Vagina (tissue), 2 donors: ENCODE results near the gene UGT2B28.
"Not testable (repeated sequence)": the region's sequence is repeated elsewhere in the genome, so short reads cannot be mapped to it uniquely, and the experiment has no call there.

Experiments used
- CTCF ChIP-seq, 3 experiments: fragments of 450-650 bp in 2 of 3; fragments of 200-600 bp in 1 of 3; sonication (generic) in 1 of 3; IDR thresholded peaks; one replicate each; pipeline ENCODE4 v1.5.1; 2017 to 2019; ENCODE audit warnings: antibody characterized with exemption in 3 of 3, mild to moderate bottlenecking in 2 of 3, moderate library complexity in 2 of 3
- POLR2A ChIP-seq, 2 donors: fragments of 450-650 bp; IDR thresholded peaks; one replicate each; pipeline ENCODE4 v1.6.1; 2017; ENCODE audit warnings: antibody characterized with exemption in 2 of 2, mild to moderate bottlenecking in 2 of 2, moderate library complexity in 2 of 2
- POLR2AphosphoS5 ChIP-seq, 2 donors: sonication (generic); formaldehyde crosslinking; IDR thresholded peaks; one replicate each; pipeline ENCODE4 v1.9.0; 2017; ENCODE audit warnings: antibody characterized with exemption in 2 of 2, mild to moderate bottlenecking in 2 of 2, low read depth in 1 of 2; ENCODE audit not compliant: insufficient read depth in 1 of 2

- TF ChIP-seq CTCF (IDR thresholded peaks at IDR 0.05); POLR2AphosphoS5 (IDR thresholded peaks at IDR 0.05; ENCODE audit: insufficient read depth in 1 of 2, low read depth in 1 of 2); POLR2A (IDR thresholded peaks at IDR 0.05): not testable (repeated sequence)
These were observed 29.4 kb upstream of the UGT2B28 start for GRCh38 chr4:69250884-69251283.
